ENCODE results near the gene ALX4. TPM values are rescaled to one million over a fixed set of nuclear protein-coding genes. Genes with fewer than 3 reads are reported as not detected.

ALX4 gene
- total RNA-seq, 1 experiment from 2014 or later: not detected

DNA sequence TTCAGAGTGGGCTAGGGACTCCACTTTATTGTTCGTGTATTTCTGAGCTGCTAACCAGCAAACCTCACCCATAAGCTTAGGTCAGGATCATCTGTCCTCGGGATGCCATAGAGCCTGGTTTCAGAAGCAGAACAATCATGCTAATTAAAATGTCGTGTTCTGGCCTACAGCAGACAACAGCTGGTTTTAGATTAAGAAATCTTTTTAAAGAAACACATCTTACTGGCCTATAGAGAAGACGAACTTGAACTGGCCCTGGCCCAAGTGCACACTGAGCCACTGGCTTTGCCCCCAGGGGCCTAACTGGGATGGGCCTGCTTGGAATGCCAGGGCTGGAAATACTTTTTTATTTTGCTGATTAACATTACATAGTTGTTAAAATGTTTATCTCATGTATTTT, 63.2 kb downstream of the ALX4 start:
- Mint-ChIP-seq H3K9me3 (ENCODE audit: unreplicated experiment) (peaks cover 4% of the 10 kb centered on the region), H3K4me1 (ENCODE audit: insufficient read depth, unreplicated experiment) (no peaks in the 10 kb centered on the region), H3K27me3 (ENCODE audit: insufficient read depth, unreplicated experiment) (no peaks in the 10 kb centered on the region), H3K4me3 (ENCODE audit: unreplicated experiment) (no peak overlapping the region), H3K36me3 (ENCODE audit: insufficient read depth, unreplicated experiment) (peaks cover 19% of the 10 kb centered on the region), H3K27ac (ENCODE audit: low read depth, unreplicated experiment) (peak overlapping the region; percentile 4)
- POLR2A ChIA-PET: interaction anchor here (1.1 kb wide), 1 partner anchor 11 kb away, joined by 3 read pairs; no protein-coding TSS in a partner anchor
- no peak for TF ChIP-seq CTCF (IDR thresholded peaks at IDR 0.05; ENCODE audit: unreplicated experiment)
- DNase-seq (ENCODE audit: unreplicated experiment): peak; percentile 51
- intact Hi-C loops (cut with micrococcal nuclease): no loop called here
- no TSS peak for BruUV-seq (replicated peaks)
- CTCF ChIA-PET: interaction anchor here (1.0 to 1.4 kb wide), 2 partner anchors 11 to 39 kb away, joined by 3 to 5 read pairs; no protein-coding TSS in a partner anchor

GRCh38 chr11:44244639-44245310, 65.2 kb downstream of the ALX4 start:
- Mint-ChIP-seq H3K27me3 (ENCODE audit: insufficient read depth, unreplicated experiment) (no peaks in the 10 kb centered on the region), H3K4me1 (ENCODE audit: insufficient read depth, unreplicated experiment) (no peaks in the 10 kb centered on the region), H3K4me3 (ENCODE audit: unreplicated experiment) (no peak overlapping the region), H3K27ac (ENCODE audit: low read depth, unreplicated experiment) (no peak overlapping the region), H3K36me3 (ENCODE audit: insufficient read depth, unreplicated experiment) (peaks cover 17% of the 10 kb centered on the region), H3K9me3 (ENCODE audit: unreplicated experiment) (no peaks in the 10 kb centered on the region)
- ChIA-PET CTCF (interaction anchor here (0.6 kb wide), 1 partner anchor 10 kb away, joined by 3 read pairs; no protein-coding TSS in a partner anchor), POLR2A (no interaction called here)
- no peak for DNase-seq (ENCODE audit: unreplicated experiment)
- intact Hi-C loops (cut with micrococcal nuclease): no loop called here
- BruUV-seq (replicated peaks): no TSS peak
- TF ChIP-seq CTCF (IDR thresholded peaks at IDR 0.05; ENCODE audit: unreplicated experiment): no peak

- H3K4me1 Mint-ChIP-seq (ENCODE audit: insufficient read depth, unreplicated experiment): no peaks in the 10 kb centered on the region
- no TSS peak for BruUV-seq (replicated peaks)
- intact Hi-C loops (cut with micrococcal nuclease): no loop called here
- H3K27me3 Mint-ChIP-seq (ENCODE audit: insufficient read depth, unreplicated experiment): no peaks in the 10 kb centered on the region
- TF ChIP-seq CTCF (IDR thresholded peaks at IDR 0.05; ENCODE audit: unreplicated experiment): no peak
- DNase-seq (ENCODE audit: unreplicated experiment): peak; percentile 22
- peaks cover 17% of the 10 kb centered on the region for H3K36me3 Mint-ChIP-seq (ENCODE audit: insufficient read depth, unreplicated experiment)
- no peaks in the 10 kb centered on the region for H3K9me3 Mint-ChIP-seq (ENCODE audit: unreplicated experiment)
- H3K4me3 Mint-ChIP-seq (ENCODE audit: unreplicated experiment): no peak overlapping the region
- H3K27ac Mint-ChIP-seq (ENCODE audit: low read depth, unreplicated experiment): no peak overlapping the region
- ChIA-PET CTCF (interaction anchor here (0.5 to 0.8 kb wide), 3 partner anchors 9 to 270 kb away, joined by 3 read pairs; no protein-coding TSS in a partner anchor), POLR2A (interaction anchor here (1.3 kb wide), 1 partner anchor 10 kb away, joined by 3 read pairs; no protein-coding TSS in a partner anchor)
Observed at GRCh38 chr11:44243595-44244343, 66.2 kb downstream of the ALX4 start.

GRCh38 chr11:44243086-44243485, 66.9 kb downstream of the ALX4 start:
- Mint-ChIP-seq H3K27me3 (ENCODE audit: insufficient read depth, unreplicated experiment) (no peaks in the 10 kb centered on the region), H3K36me3 (ENCODE audit: insufficient read depth, unreplicated experiment) (peaks cover 17% of the 10 kb centered on the region), H3K27ac (ENCODE audit: low read depth, unreplicated experiment) (no peak overlapping the region), H3K4me3 (ENCODE audit: unreplicated experiment) (no peak overlapping the region), H3K4me1 (ENCODE audit: insufficient read depth, unreplicated experiment) (no peaks in the 10 kb centered on the region), H3K9me3 (ENCODE audit: unreplicated experiment) (no peaks in the 10 kb centered on the region)
- no TSS peak for BruUV-seq (replicated peaks)
- no peak for TF ChIP-seq CTCF (IDR thresholded peaks at IDR 0.05; ENCODE audit: unreplicated experiment)
- intact Hi-C loops (cut with micrococcal nuclease): no loop called here
- ChIA-PET POLR2A (interaction anchor here (1.3 kb wide), 1 partner anchor 10 kb away, joined by 3 read pairs; no protein-coding TSS in a partner anchor), CTCF (no interaction called here)
- no peak for DNase-seq (ENCODE audit: unreplicated experiment)

Measured in MCF 10A (cell line).